Neutrophil (primary cell): ENCODE data around the gene ZNF445.
"Not testable (repeated sequence)": the region's sequence is repeated elsewhere in the genome, so short reads cannot be mapped to it uniquely, and the experiment has no call there.

ENCODE experiments used
- H3K27ac ChIP-seq: fragments of 200-600 bp; sonication (generic); 2 replicates; pipeline ENCODE4 v1.5.1; 2016; ENCODE audit warnings: mild to moderate bottlenecking, moderate library complexity
- H3K27me3 ChIP-seq: fragments of 200-600 bp; sonication (generic); 2 replicates; pipeline ENCODE4 v1.6.0; 2016; ENCODE audit warnings: mild to moderate bottlenecking
- H3K36me3 ChIP-seq: fragments of 200-600 bp; sonication (generic); 2 replicates; pipeline ENCODE4 v1.5.1; 2017
- H3K4me1 ChIP-seq, 2 experiments: fragments of 200-600 bp in 1 of 2; sonication (generic) in 1 of 2; 1 replicate in 1 of 2; 2 replicates in 1 of 2; pipeline versions ENCODE4 v1.5.1 to v1.6.1; 2013 to 2016; ENCODE audit warnings: low read depth in 1 of 2, low read length in 1 of 2, mild to moderate bottlenecking in 1 of 2, moderate library complexity in 1 of 2; ENCODE audit not compliant: control insufficient read depth in 1 of 2, insufficient read depth in 1 of 2
- H3K4me3 ChIP-seq, 2 experiments: fragments of 200-600 bp in 1 of 2; sonication (generic) in 1 of 2; 1 replicate in 1 of 2; 2 replicates in 1 of 2; pipeline ENCODE4 v1.5.1; 2013 to 2016; ENCODE audit warnings: low read depth in 1 of 2, low read length in 1 of 2, mild to moderate bottlenecking in 1 of 2, moderate library complexity in 1 of 2
- H3K9me3 ChIP-seq: fragments of 200-600 bp; sonication (generic); 2 replicates; pipeline ENCODE4 v1.5.1; 2016
- TF ChIP-seq, protein P1 (sequence below): fragments of 200-600 bp; sonication (generic); IDR thresholded peaks from 2 replicates; pipeline ENCODE4 v1.5.1; 2016; ENCODE audit warnings: antibody characterized with exemption

Gene ZNF445

DNA sequence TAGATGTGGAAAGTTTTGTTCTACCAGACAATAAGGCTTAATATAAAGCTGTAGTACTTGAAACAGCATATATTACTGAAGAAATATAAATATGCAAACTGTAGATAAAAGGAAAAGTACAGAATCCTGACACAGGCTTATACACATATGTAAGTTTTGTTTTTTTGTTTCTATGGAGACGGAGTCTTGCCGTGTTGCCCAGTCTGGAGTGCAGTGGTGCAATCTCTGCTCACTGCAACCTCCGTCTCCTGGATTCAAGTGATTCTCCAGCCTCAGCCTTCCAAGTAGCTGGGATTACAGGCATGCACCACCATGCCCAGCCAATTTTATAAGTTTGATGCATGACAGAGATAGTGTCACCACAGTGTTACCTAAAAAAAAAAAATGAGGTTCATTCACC lies 29.1 kb upstream of the ZNF445 start:
- no peaks in the 10 kb centered on the region for H3K9me3 ChIP-seq
- H3K4me1 ChIP-seq = peaks cover 15 to 18% of the 10 kb centered on the region in 2 experiments
- no peaks in the 10 kb centered on the region for H3K27me3 ChIP-seq
- H3K27ac ChIP-seq = no peak overlapping the region
- no peak overlapping the region for H3K4me3 ChIP-seq
- TF ChIP-seq, protein P1, sequence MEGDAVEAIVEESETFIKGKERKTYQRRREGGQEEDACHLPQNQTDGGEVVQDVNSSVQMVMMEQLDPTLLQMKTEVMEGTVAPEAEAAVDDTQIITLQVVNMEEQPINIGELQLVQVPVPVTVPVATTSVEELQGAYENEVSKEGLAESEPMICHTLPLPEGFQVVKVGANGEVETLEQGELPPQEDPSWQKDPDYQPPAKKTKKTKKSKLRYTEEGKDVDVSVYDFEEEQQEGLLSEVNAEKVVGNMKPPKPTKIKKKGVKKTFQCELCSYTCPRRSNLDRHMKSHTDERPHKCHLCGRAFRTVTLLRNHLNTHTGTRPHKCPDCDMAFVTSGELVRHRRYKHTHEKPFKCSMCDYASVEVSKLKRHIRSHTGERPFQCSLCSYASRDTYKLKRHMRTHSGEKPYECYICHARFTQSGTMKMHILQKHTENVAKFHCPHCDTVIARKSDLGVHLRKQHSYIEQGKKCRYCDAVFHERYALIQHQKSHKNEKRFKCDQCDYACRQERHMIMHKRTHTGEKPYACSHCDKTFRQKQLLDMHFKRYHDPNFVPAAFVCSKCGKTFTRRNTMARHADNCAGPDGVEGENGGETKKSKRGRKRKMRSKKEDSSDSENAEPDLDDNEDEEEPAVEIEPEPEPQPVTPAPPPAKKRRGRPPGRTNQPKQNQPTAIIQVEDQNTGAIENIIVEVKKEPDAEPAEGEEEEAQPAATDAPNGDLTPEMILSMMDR = no peak
- H3K36me3 ChIP-seq = peaks cover under 1% of the 10 kb centered on the region

DNA sequence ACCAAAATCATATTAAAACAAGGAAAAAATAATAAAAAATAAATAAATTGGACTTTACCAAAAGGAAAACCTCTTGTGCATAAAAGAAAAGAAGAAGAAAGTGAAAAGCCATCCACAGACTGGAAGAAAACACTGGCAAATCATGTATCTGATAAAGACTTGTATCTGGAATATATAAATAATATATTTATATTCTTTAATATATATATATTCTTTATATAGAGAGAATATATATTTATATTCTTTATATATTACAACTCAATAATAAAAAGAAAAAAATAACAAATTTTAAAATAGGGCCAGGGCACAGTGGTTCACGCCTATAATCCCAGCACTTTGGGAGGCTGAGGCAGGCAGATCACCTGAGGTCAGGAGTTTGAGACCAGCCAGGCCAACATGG lies 27.1 kb upstream of the ZNF445 start:
- no peaks in the 10 kb centered on the region for H3K27me3 ChIP-seq
- H3K36me3 ChIP-seq = peaks cover 7% of the 10 kb centered on the region
- peaks cover 5 to 6% of the 10 kb centered on the region in 2 experiments for H3K4me1 ChIP-seq
- H3K27ac ChIP-seq = no peak overlapping the region
- H3K9me3 ChIP-seq = peaks cover 14% of the 10 kb centered on the region
- no peak overlapping the region for H3K4me3 ChIP-seq
- TF ChIP-seq, protein P1 = no peak

DNA sequence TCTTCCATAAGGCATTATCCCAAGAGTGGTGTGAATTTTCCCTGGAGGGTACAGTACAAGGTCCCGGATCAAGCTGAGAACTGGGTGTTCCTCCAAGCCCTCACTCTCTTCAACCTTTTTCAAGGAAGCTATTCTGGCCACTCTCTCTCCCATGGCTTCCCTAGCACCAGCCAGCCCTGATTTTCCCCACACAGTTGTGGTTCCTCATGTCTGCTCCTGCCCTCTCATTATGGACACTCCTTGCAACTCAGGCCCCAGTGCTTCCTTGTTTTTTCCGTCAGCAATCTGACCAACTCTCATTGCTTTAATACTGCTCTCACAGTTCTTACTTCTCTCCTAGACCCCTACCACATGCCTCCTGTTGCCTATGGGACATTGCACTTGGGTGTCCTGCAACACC lies 25.7 kb upstream of the ZNF445 start:
- H3K9me3 ChIP-seq = peaks cover 27% of the 10 kb centered on the region
- not testable (repeated sequence) for H3K4me3 ChIP-seq, H3K4me1 ChIP-seq, H3K27me3 ChIP-seq, H3K36me3 ChIP-seq, H3K27ac ChIP-seq

DNA sequence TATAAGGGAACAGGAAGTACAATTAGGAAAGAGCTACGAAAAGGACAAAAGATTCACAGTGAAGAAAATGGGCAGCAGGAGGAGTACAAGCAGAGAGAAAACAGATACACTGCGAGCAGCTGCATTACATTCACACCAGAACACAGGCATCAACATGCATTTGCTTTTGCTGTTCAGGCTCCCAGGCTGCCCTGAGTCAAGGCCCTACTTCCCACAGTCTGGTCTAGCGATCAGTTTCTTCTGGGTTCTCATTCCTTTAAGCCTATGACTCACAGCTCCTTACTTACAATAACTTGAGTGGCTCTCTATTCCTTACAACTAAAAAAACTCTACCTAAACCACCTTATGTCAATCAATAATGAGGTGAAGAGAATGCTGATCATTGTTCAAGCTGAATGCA lies 24.5 kb upstream of the ZNF445 start:
- H3K9me3 ChIP-seq = peaks cover 34% of the 10 kb centered on the region
- TF ChIP-seq, protein P1 = no peak
- H3K4me3 ChIP-seq = no peak overlapping the region
- H3K27me3 ChIP-seq = no peaks in the 10 kb centered on the region
- peaks cover 7% of the 10 kb centered on the region for H3K36me3 ChIP-seq
- no peak overlapping the region for H3K27ac ChIP-seq
- H3K4me1 ChIP-seq = no peaks in the 10 kb centered on the region

DNA sequence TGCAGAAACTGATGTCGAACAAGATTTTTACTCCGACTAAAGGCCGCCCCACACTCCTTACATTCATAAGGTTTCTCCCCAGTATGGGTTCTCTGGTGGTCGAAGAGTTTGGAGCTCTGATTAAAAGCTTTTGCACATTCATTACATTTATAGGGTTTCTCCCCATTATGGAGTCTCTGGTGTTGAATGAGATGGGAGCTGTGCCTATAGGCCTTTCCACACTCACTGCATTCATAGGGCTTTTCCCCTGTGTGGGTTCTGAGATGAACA lies 22.4 kb upstream of the ZNF445 start:
- H3K9me3 ChIP-seq = peaks cover 41% of the 10 kb centered on the region
- H3K36me3 ChIP-seq, H3K27me3 ChIP-seq, H3K4me1 ChIP-seq, H3K4me3 ChIP-seq, H3K27ac ChIP-seq: not testable (repeated sequence)

DNA sequence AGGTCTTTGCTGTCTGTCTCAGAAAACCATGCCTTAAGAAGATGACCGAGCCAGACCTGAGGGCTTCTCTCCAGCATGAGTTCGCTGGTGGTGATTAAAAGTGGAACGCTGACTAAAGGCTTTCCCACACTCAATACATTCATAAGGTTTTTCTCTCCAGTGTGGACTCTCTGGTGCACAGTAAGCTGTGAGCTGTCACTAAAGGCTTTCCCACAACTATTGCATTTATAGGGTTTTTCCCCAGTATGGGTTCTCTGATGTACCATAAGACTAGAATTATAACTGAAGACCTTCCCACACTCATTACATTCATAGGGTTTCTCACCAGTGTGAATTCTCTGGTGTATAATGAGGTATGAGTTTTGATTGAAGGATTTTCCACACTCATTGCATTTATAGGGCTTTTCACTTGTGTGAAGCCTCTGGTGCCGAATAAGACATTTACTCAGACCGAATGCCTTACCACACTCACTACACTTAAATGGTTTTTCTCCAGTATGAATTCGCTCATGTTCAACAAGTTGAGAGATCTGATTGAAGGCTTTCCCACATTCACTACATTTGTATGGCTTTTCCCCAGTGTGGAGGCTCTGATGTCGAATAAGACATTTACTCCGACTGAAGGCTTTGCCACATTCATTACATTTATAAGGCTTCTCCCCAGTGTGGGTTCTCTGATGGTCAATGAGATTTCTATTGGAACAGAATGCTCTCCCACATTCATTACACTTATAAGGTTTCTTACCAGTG lies 21.9 kb upstream of the ZNF445 start:
- Histone ChIP-seq H3K36me3 (peaks cover 7% of the 10 kb centered on the region), H3K9me3 (peaks cover 43% of the 10 kb centered on the region)
- TF ChIP-seq, protein P1 = no peak

More for the DNA sequence above, 21.9 kb upstream of the ZNF445 start:
- Histone ChIP-seq H3K4me3 (no peak overlapping the region), H3K4me1 (no peaks in the 10 kb centered on the region), H3K27me3 (no peaks in the 10 kb centered on the region), H3K27ac (no peak overlapping the region)
